MM.1S (cell line): ENCODE data around the gene GNAL.
A peak's percentile ranks its signal among the peaks of the same experiment; 100 is the strongest.

Experiments used
- DNase-seq: peaks from one replicate; pipeline ENCODE4 v3.0.0-alpha.2; 2015
- H2AFZ ChIP-seq: fragments of 300-600 bp; sonication (generic); 2 replicates; pipeline ENCODE4 v1.6.0; 2016; ENCODE audit warnings: antibody characterized with exemption, low read length
- H3F3A ChIP-seq: fragments of 300-600 bp; sonication (generic); 2 replicates; pipeline ENCODE4 v1.6.1; 2016; ENCODE audit warnings: mild to moderate bottlenecking, antibody characterized with exemption, low read length, moderate library complexity, mixed read lengths; ENCODE audit not compliant: insufficient read depth
- H3K27ac ChIP-seq: fragments of 300-600 bp; sonication (generic); 2 replicates; pipeline ENCODE4 v1.5.1; 2016; ENCODE audit warnings: mild to moderate bottlenecking, low read length
- H3K27me3 ChIP-seq: fragments of 300-600 bp; sonication (generic); replicated peaks from 2 replicates; pipeline ENCODE4 v1.6.0; 2016; ENCODE audit warnings: low read length; ENCODE audit not compliant: insufficient read depth
- H3K36me3 ChIP-seq: fragments of 300-600 bp; sonication (generic); replicated peaks from 2 replicates; pipeline ENCODE4 v1.6.1; 2016; ENCODE audit warnings: mild to moderate bottlenecking, low read length, mixed read lengths; ENCODE audit not compliant: insufficient read depth
- H3K4me1 ChIP-seq: fragments of 300-600 bp; sonication (generic); 2 replicates; pipeline ENCODE4 v1.6.1; 2016; ENCODE audit warnings: low read length, mixed read lengths
- H3K4me2 ChIP-seq: fragments of 300-600 bp; sonication (generic); 2 replicates; pipeline ENCODE4 v1.6.0; 2016; ENCODE audit warnings: low read depth, low read length
- H3K4me3 ChIP-seq: fragments of 300-600 bp; sonication (generic); 2 replicates; pipeline ENCODE4 v1.5.1; 2016; ENCODE audit warnings: low read length, mixed read lengths
- H3K79me2 ChIP-seq: fragments of 300-600 bp; sonication (generic); 2 replicates; pipeline ENCODE4 v1.6.1; 2016; ENCODE audit warnings: mixed run types, low read length, mixed read lengths
- H3K9ac ChIP-seq: fragments of 300-600 bp; sonication (generic); 2 replicates; pipeline ENCODE4 v1.6.1; 2016; ENCODE audit warnings: low read length, mixed read lengths
- H3K9me2 ChIP-seq: fragments of 300-600 bp; sonication (generic); replicated peaks from 2 replicates; pipeline ENCODE4 v1.6.1; 2016; ENCODE audit warnings: mild to moderate bottlenecking, low read length, mixed read lengths; ENCODE audit not compliant: insufficient read depth
- H3K9me3 ChIP-seq: fragments of 300-600 bp; sonication (generic); replicated peaks from 2 replicates; pipeline ENCODE4 v1.6.1; 2016; ENCODE audit warnings: mild to moderate bottlenecking, low read length, mixed read lengths; ENCODE audit not compliant: insufficient read depth
- H4K20me1 ChIP-seq: fragments of 300-600 bp; sonication (generic); 2 replicates; pipeline ENCODE4 v1.6.1; 2016; ENCODE audit warnings: mild to moderate bottlenecking, low read length, moderate library complexity, mixed read lengths; ENCODE audit not compliant: insufficient read depth
- EZH2 ChIP-seq: fragments of 300-600 bp; sonication (generic); optimal IDR thresholded peaks from 2 replicates; pipeline ENCODE3; 2017; ENCODE audit warnings: low read depth, mild to moderate bottlenecking, antibody characterized with exemption, low read length, mixed read lengths
- EZH2phosphoT487 ChIP-seq: fragments of 300-600 bp; sonication (generic); IDR thresholded peaks from 2 replicates; pipeline ENCODE4 v1.6.1; 2018; ENCODE audit warnings: antibody characterized with exemption, low read length
- TF ChIP-seq, protein P1 (sequence below): fragments of 300-600 bp; sonication (generic); IDR thresholded peaks from 2 replicates; pipeline ENCODE4 v1.5.1; 2016; ENCODE audit warnings: antibody characterized with exemption, low read length, mixed read lengths

GNAL gene

DNA sequence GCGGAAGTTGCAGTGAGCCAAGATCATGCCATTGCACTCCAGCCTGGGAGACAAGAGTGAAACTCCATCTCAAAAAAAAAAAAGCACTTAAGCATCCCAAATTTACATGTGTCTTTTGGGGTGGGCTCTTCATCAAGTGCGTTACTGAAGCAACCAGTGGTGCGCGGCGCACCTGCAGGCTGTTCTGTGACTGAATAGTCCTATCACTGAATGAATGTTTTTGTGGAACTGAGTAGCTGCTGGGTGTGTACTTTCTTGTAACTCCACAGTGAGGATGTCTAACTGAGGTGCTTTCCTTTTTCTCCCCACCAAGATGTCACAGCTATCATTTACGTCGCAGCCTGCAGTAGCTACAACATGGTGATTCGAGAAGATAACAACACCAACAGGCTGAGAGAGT lies 179.2 kb downstream of the GNAL start:
- Histone ChIP-seq H3K79me2 (no peaks in the 10 kb centered on the region), H3K9me2 (no peaks in the 10 kb centered on the region), H3K9me3 (no peaks in the 10 kb centered on the region), H3K9ac (no peak overlapping the region), H3F3A (no peaks in the 10 kb centered on the region), H3K27me3 (no peaks in the 10 kb centered on the region), H3K4me1 (no peaks in the 10 kb centered on the region), H4K20me1 (no peaks in the 10 kb centered on the region), H3K27ac (no peak overlapping the region), H2AFZ (no peak overlapping the region), H3K4me3 (no peak overlapping the region), H3K36me3 (no peaks in the 10 kb centered on the region), H3K4me2 (no peak overlapping the region)
- TF ChIP-seq EZH2 (no peak), EZH2phosphoT487 (no peak)
- TF ChIP-seq, protein P1, sequence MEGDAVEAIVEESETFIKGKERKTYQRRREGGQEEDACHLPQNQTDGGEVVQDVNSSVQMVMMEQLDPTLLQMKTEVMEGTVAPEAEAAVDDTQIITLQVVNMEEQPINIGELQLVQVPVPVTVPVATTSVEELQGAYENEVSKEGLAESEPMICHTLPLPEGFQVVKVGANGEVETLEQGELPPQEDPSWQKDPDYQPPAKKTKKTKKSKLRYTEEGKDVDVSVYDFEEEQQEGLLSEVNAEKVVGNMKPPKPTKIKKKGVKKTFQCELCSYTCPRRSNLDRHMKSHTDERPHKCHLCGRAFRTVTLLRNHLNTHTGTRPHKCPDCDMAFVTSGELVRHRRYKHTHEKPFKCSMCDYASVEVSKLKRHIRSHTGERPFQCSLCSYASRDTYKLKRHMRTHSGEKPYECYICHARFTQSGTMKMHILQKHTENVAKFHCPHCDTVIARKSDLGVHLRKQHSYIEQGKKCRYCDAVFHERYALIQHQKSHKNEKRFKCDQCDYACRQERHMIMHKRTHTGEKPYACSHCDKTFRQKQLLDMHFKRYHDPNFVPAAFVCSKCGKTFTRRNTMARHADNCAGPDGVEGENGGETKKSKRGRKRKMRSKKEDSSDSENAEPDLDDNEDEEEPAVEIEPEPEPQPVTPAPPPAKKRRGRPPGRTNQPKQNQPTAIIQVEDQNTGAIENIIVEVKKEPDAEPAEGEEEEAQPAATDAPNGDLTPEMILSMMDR = no peak
- no peak for DNase-seq

DNA sequence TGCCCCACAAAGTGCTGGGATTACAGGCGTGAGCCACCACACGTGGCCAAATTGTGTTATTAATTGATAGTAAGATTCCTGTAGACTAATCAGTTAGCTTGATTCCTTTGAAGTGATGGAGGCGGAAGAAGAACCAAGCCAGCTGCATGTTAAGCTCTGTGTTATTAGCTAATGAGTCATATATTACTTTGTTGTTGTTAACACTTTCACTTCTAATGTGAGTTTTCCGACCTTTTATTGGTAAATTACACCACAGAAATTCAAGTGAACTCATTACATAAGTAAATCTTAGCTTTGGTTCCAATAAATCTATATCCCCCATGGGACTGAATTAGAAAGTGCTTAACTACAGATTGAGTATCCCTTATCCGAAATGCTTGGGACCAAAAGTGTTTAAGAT lies 182.4 kb downstream of the GNAL start:
- no peak for DNase-seq

DNA sequence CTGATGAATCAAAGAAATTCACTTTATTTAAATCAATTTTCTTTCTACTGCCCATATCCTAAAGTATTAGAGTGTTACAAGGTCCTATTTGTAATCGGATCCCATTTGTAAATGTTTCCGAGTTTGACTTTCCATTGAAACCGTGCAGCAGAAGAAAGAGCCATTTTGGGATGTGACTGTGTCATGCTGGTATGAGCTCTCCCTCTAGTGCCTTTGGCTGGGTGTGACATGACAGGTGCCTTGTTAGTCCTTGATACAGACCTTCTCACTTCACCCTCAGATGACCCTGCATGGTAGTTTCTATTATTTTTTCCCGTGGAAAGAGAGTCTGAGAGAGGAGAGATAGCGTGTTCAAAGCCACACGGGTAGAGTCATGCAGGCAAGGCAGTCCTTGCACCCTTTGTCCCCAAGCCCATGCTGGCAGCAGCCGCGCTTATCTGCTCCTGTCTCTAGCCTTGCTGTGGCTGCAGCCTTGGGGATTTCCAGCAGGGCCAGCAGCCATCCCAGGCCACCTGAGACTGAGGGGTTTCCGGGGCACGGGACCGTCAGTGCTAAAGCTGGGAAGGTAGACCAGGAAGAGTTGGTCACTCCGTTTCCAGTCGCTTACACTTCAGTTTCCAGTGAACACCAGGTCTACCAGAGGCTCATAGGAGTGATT lies 183.5 kb downstream of the GNAL start:
- H3K27ac ChIP-seq = no peak overlapping the region
- H3K27me3 ChIP-seq = no peaks in the 10 kb centered on the region
- H3K36me3 ChIP-seq = no peaks in the 10 kb centered on the region
- H3K9ac ChIP-seq = no peak overlapping the region
- H3F3A ChIP-seq = no peaks in the 10 kb centered on the region
- H3K4me3 ChIP-seq = no peak overlapping the region
- no peaks in the 10 kb centered on the region for H3K79me2 ChIP-seq
- no peak overlapping the region for H3K4me2 ChIP-seq
- no peaks in the 10 kb centered on the region for H3K4me1 ChIP-seq
- no peak for TF ChIP-seq EZH2phosphoT487
- no peak for TF ChIP-seq EZH2
- TF ChIP-seq, protein P1 = peak; percentile 22; the same call in 1 of the 2 replicates
- no peak overlapping the region for H2AFZ ChIP-seq
- H3K9me3 ChIP-seq = no peaks in the 10 kb centered on the region
- no peak for DNase-seq
- no peaks in the 10 kb centered on the region for H4K20me1 ChIP-seq
- H3K9me2 ChIP-seq = no peaks in the 10 kb centered on the region

More for the DNA sequence above, 182.4 kb downstream of the GNAL start:
- H3K9me2 ChIP-seq = no peaks in the 10 kb centered on the region
- no peak overlapping the region for H3K4me3 ChIP-seq
- H4K20me1 ChIP-seq = no peaks in the 10 kb centered on the region
- no peak overlapping the region for H3K4me2 ChIP-seq
- no peak overlapping the region for H2AFZ ChIP-seq
- TF ChIP-seq, protein P1 = no peak
- TF ChIP-seq EZH2phosphoT487 = no peak
- TF ChIP-seq EZH2 = no peak
- no peaks in the 10 kb centered on the region for H3K9me3 ChIP-seq
- no peak overlapping the region for H3K27ac ChIP-seq
- no peaks in the 10 kb centered on the region for H3K27me3 ChIP-seq
- no peaks in the 10 kb centered on the region for H3K79me2 ChIP-seq
- no peaks in the 10 kb centered on the region for H3K4me1 ChIP-seq
- H3K36me3 ChIP-seq = no peaks in the 10 kb centered on the region
- H3K9ac ChIP-seq = no peak overlapping the region
- H3F3A ChIP-seq = no peaks in the 10 kb centered on the region
